ENCODE measurements around the gene LAMB1.

LAMB1 gene

GRCh38 chr7:107998660-107999480, 4.1 kb downstream of the LAMB1 start:
- DNase-seq (ENCODE audit: low read depth), result no peak

DNA sequence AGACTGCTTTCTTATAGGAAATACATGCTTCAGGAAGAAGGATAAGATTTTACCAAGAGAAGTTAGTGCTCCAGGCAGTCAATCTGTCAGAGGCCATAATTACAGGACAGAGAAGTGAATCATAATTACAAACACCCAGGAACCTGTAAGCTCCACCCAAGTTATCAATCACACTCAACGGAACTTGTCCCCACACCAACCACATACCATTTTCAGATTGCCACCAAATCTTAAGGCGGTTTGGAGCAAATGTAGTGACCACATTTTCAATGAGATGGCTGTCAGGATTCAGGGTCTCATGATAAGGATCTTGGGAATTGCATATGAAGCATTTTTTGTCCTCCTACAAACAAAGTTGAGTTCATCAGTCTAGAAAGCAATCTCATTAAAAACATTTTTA, 4.8 kb downstream of the LAMB1 start:
- no peak for DNase-seq (ENCODE audit: low read depth)

DNA sequence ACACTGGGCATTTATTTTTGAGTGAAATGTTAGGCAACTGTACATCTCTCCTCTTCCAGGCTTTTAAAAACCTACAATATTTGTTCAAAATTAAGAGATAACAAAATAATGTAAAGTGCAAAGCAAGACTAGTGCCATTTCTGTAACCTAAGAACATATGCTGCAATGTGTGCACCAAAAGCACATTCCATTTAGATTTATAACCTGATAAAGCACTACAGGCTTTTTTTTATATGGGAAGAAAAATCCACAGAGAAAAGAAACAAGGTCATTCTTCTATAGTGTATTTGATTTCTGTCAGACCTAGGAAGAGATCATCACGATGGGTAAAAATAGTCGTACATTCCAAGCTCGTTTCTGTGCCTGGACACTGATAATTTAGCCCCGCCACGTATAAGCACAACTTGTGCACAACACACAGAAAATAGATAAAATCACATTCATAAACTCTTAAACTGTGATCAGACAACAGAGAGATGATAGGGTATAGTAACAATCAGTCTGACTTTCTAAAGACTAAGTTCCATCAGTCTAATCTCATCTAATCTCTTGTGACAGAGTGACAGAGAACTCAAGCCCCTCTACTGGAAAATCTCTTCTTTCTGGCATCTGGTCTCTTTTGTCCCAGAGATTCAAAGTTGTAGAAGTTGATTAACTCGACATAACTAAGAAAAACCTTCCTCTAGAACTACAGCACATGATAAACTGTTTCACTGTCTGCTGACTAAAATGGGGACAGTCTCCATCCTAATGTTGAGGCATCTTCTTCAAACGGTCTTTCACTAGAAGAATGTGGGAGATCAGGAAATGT, 6.7 kb downstream of the LAMB1 start:
- DNase-seq (ENCODE audit: low read depth), result no peak

DNA sequence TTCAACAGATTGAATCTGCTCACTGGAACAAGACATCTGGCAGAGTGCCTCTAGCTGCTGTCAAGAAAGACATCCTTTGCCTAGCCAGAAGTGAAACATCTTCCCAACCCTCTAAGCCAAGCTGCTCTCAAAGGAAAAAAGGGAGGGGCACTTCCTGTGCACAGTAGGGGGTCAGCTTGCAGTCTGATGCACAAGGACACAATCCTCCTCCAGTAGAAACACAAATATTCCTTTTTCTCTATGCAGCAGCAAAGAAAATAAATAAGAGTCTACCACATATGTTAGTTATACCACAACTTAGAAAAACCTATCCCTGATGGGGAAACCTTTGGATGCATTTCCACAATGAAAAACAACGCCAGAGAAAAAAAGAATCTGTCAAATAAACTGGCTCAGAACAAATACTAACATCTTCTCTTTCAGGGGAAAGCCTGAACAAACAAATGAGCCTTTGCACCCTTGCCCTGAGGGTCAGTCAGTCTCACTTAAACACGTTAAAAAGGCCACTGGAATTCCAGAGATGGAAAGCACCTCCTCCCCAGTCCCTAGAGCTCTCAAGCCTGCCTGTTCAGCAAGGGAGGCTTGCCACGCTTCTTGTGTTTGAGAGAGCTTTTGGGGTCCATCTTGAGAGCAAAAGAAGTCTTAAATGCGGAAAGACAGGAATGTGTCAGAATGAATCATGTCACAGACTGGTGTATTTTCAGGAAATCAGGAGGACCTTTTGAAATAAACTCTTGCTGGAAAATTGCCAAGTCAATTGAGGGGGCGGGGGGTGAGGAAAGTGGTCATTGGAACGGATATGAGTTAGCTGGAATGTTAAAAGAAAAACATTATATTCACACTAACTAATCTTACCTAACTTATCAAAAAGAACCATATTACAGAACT, 7.5 kb downstream of the LAMB1 start:
- no peak for DNase-seq (ENCODE audit: low read depth)

DNA sequence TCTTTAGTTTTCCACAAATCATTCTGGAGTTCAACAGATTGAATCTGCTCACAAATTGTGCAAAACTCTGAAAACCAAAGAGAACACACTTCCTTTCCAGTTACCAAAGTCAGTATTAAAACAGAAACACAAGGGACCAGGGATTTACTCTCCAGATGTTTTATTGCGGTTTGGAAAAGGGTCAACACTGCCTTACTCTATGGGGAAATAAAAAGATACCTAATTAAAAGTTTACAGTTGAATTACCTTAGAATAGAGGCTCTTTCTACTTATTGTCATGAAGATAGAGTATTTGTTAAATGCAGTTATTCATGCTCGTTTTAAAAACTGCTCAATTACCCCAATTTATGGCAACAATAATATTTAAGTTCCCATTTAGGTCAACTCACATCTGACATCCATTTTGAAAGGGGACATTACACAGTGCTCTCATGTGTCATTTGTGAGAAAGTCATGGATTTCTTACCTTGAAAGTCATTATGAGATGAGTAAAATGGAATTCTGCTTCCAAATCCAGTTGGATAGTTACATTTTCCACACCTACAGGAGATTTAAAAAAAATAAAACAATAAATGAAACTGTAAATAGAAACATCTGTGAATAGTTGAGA, 8.4 kb downstream of the LAMB1 start:
- no peak for DNase-seq (ENCODE audit: low read depth)

DNA sequence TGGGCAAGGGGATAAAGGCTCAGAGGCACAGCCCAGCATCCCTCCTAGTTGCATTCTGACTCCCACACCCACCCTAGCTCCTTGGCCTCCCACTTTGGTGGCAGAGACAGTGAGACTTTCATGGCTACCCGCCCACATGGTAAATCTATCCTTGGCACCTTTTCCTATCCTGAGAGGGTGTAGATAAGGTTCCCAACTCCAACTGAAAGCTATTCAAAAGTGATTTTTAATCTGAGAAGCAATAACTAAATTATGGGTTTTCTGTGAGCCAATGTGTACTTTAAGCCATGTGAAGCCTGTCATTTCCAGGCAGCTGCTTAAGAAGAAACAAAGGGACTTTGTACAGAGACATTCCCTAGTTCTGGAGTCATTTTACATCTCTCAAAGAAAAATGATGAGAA, 9.1 kb downstream of the LAMB1 start:
- DNase-seq (ENCODE audit: low read depth), result no peak

DNA sequence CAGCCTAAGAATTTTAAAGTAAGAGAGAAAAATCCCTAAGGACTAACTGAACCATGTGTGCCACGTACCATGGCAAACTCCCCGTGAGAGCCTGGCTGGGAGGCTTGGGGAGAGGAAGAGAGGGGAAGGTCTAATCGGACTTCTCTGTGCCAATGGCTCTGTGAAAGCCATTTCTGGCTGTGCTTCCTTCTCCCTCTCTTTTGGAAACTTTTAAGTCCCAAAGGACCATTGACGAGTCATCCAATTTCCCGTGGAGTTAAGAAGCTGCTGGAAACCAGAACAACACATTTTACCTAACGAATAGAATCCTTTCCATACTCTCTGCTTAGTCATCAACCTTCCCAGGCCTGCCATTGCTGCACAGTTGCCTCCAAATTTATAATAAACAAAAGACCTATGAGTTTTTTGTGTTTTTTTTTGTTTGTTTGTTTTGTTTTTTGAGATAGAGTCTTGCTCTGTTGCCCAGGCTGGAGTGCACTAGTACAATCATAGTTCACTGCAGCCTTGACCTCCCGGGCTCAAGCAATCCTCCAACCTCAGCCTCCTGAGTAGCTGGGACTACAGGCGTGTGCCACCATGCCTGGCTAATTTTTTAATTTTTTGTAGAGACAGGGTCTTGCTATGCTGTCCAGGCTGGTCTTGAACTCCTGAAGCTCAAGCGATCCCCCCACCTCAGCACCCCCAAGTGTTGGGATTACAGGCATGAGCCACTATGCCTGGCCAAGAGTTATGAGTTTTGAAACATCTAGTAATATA, 13.2 kb downstream of the LAMB1 start:
- DNase-seq (ENCODE audit: low read depth), result no peak

GRCh38 chr7:107982918-107983389, 20.0 kb downstream of the LAMB1 start:
- no peak for DNase-seq (ENCODE audit: low read depth)

DNA sequence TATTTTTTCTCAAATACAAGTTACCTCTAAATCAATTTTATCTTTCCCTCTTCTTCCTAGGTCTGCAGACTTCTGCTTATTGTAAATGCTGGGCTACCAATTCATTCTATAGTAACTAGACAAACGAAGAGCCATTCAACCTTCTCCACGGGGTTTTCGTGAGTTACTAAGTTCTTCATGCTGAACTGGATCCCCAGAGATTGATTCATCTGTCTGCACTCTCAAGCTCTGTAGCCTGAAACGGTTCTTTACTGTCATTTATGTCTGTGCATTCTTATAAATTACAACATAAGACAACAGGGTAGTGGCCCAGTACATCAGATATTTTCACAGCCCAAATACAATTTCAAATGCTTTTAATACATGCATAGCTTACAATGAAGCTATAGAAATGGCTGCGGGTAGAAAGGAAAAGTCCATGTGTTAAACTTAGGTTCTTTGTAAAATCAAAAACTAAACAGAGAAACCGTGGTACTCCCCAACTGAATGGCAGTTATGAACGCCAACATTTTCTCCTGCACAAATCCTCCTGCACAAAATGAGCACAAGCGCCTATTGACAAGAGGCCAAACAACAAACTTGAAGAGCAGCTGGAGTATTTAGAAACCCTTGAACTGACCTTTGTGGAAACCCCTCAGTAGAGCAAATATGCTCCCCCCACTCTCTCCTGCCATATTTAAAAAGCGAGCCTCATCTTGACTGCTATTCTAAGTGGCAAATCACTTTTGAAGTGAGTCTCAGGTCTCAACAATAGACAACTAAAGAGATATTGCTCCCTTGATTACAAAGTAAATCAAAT, 20.7 kb downstream of the LAMB1 start:
- no peak for DNase-seq (ENCODE audit: low read depth)

- DNase-seq (ENCODE audit: low read depth), result no peak
These were observed 21.5 kb downstream of the LAMB1 start for GRCh38 chr7:107981466-107981865.

DNA sequence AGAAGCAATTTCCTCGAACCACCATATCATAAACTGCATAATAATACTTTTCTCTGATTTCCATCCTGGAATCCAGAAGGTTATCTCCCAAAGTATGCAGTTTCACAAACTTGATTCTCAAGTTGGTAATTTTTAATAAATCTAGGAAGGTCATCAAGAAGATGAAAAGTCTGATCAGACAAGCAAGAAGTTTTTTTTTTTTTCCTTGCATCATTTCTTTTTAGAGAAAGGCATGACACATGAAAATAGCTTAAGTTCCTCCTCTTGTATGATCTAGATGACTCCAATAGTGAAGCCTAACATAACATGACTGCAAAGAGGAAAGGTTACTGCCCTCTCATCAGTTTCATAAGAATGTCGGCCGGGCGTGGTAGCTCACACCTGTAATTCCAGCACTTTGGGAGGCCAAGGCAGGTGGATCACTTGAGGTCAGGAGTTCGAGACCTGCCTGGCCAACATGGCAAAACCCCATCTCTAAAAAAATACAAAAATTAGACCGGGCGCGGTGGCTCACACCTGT, 22.2 kb downstream of the LAMB1 start:
- no peak for DNase-seq (ENCODE audit: low read depth)

- no peak for DNase-seq (ENCODE audit: low read depth)
These were observed 22.8 kb downstream of the LAMB1 start for GRCh38 chr7:107980171-107980570.

DNA sequence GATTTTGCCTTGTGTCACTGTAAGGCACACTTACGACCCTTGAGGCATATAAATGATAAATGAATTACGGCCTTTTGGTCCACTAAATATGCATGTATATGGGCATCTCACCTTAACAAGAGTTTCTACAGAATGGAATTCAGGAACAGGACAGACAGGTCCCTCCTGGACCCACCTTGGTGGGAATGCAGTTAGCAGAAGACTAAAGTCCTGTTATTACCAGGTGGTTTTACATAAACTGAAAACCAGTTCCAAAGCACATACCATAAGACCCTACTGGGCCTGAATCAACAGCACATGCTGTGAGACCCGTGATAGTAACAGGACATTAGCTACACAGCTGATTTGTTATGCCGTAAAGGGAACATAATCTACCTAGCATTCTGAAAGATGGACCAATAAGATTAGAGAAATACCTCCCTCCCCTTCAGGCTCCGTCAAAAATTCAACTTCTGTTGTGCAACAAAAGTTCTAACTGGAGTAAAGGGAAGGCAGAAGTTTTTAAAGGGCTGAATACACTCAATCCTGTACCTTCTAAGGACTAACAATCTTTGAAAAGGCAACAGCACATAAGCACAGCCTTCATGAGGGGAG, 24.0 kb downstream of the LAMB1 start:
- no peak for DNase-seq (ENCODE audit: low read depth)

GRCh38 chr7:107977048-107977447, 25.9 kb downstream of the LAMB1 start:
- no peak for DNase-seq (ENCODE audit: low read depth)

GRCh38 chr7:107976620-107977019, 26.3 kb downstream of the LAMB1 start:
- no peak for DNase-seq (ENCODE audit: low read depth)

- DNase-seq (ENCODE audit: low read depth), result no peak
These were observed 27.5 kb downstream of the LAMB1 start for GRCh38 chr7:107975394-107976013.

DNA sequence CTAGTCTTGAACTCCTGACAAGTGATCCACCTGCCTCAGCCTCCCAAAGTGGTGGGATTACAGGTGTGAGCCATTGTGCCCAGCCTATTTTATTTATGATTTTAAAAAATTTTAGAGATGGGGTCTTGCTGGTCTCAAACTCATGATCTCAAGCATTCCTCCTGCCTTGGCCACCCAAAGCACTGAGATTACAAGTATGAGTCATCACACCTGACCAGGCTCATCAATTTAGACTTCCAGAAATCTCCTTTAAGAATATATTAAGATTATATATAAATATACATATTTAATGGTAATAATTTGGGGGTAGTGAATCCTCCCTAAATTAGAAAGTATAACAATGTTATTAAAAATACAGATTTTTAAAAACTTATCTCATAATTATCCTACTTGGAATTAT, 29.1 kb downstream of the LAMB1 start:
- no peak for DNase-seq (ENCODE audit: low read depth)

DNA sequence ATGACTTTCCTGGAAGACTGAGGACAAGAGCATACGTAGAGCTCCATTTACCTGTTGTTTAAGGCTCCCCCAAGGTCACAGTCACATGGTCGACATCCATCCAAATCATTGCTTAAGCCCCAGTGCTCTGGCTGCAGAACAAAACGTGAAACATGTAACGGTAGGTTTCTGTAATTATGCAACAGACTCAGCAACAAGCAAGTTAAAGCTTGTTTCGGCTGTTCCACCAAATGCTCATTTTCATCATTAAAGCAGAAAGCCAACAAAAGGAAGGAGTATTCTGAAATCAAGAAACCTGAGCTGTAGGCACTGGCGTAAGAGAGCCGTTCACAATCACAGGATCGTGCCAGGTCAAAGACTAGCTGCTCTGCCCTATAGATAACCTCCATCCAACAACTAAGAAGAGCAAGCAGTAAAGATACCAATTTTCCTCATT, 30.0 kb downstream of the LAMB1 start:
- no peak for DNase-seq (ENCODE audit: low read depth)

DNA sequence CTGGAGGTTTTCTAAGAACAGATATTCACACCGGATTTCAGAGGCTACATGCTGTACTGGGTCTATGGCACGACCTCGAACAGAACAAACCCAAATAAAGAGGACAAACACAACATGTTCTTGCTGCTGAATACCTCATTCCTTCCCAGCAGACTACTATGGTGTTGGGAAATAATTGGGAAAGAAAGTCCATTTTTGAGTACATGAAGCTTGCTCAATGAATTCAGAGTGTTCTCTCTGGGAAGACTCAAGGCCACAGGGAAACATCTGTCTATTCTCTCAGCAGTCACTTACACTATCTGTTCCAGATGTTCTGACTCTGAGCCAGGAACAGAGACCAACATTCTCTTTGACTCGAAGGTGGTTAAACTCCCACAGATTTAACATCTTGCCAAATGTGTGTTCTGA, 30.9 kb downstream of the LAMB1 start:
- DNase-seq (ENCODE audit: low read depth), result no peak
